ENCODE data around the gene PSMD2.

The PSMD2 gene

GRCh38 chr3:184355261-184356040 lies 56.4 kb downstream of the PSMD2 start:
- H3K36me3 Mint-ChIP-seq, result no peaks in the 10 kb centered on the region
- no peak overlapping the region for H3K4me3 Mint-ChIP-seq
- no peaks in the 10 kb centered on the region for H3K9me3 Mint-ChIP-seq
- DNase-seq, result no peak
- peaks cover 22% of the 10 kb centered on the region for H3K27me3 Mint-ChIP-seq
- peaks cover 5% of the 10 kb centered on the region for H3K4me1 Mint-ChIP-seq
- CTCF ChIA-PET, result interaction anchor here (0.9 to 2.8 kb wide), 5 partner anchors 9 to 195 kb away, joined by 3 to 15 read pairs (median 4); no protein-coding TSS in a partner anchor
- no peak overlapping the region for H3K27ac Mint-ChIP-seq

GRCh38 chr3:184357248-184358123 lies 58.4 kb downstream of the PSMD2 start:
- Mint-ChIP-seq H3K36me3 (no peaks in the 10 kb centered on the region), H3K27ac (no peak overlapping the region), H3K9me3 (no peaks in the 10 kb centered on the region), H3K4me1 (peaks cover 11% of the 10 kb centered on the region), H3K27me3 (peaks cover 29% of the 10 kb centered on the region), H3K4me3 (no peak overlapping the region)
- DNase-seq, result no peak
- CTCF ChIA-PET, result no interaction called here

- H3K27ac Mint-ChIP-seq, result no peak overlapping the region
- no peaks in the 10 kb centered on the region for H3K9me3 Mint-ChIP-seq
- peaks cover 29% of the 10 kb centered on the region for H3K27me3 Mint-ChIP-seq
- H3K36me3 Mint-ChIP-seq, result peaks cover under 1% of the 10 kb centered on the region
- no peak overlapping the region for H3K4me3 Mint-ChIP-seq
- CTCF ChIA-PET, result no interaction called here
- DNase-seq, result no peak
- H3K4me1 Mint-ChIP-seq, result peaks cover 11% of the 10 kb centered on the region
These were observed 59.2 kb downstream of the PSMD2 start for GRCh38 chr3:184358124-184358767.
